RWPE2 (cell line): ENCODE data around the gene GDI2.
"Not testable (repeated sequence)": the region's sequence is repeated elsewhere in the genome, so short reads cannot be mapped to it uniquely, and the experiment has no call there.

Experiments
- ATAC-seq: fragments of 200-7000 bp; cut with Tn5 transposase; 3 replicates; pipeline ENCODE4 v1.9.1; 2021; ENCODE audit warnings: low read depth
- DNase-seq: peaks from one replicate; pipeline ENCODE4 v3.0.0-alpha.2; 2020; ENCODE audit warnings: low spot score
- H3K27ac ChIP-seq: fragments of 450-650 bp; 2 replicates; pipeline ENCODE4 v1.5.1; 2017; ENCODE audit warnings: mild to moderate bottlenecking; ENCODE audit not compliant: poor library complexity, severe bottlenecking
- H3K27me3 ChIP-seq: fragments of 250-450 bp; sonication (Bioruptor Pico); 2 replicates; pipeline ENCODE4 v1.5.1; 2021; ENCODE audit warnings: mild to moderate bottlenecking, moderate library complexity; ENCODE audit not compliant: insufficient read depth, poor library complexity, severe bottlenecking
- H3K36me3 ChIP-seq: fragments of 250-450 bp; sonication (Bioruptor Pico); 2 replicates; pipeline ENCODE4 v1.5.1; 2020; ENCODE audit warnings: low read depth, mild to moderate bottlenecking, moderate library complexity
- H3K4me1 ChIP-seq: fragments of 250-450 bp; sonication (Bioruptor Pico); 2 replicates; pipeline ENCODE4 v1.5.1; 2021; ENCODE audit warnings: mild to moderate bottlenecking, moderate library complexity; ENCODE audit not compliant: insufficient read depth, poor library complexity, severe bottlenecking
- H3K4me3 ChIP-seq: fragments of 250-450 bp; sonication (Bioruptor Pico); 2 replicates; pipeline ENCODE4 v1.5.1; 2021; ENCODE audit warnings: mild to moderate bottlenecking, moderate library complexity; ENCODE audit not compliant: severe bottlenecking
- H3K9me3 ChIP-seq: fragments of 250-450 bp; sonication (Bioruptor Pico); 2 replicates; pipeline ENCODE4 v1.5.1; 2021; ENCODE audit warnings: mild to moderate bottlenecking, moderate library complexity; ENCODE audit not compliant: severe bottlenecking
- TF ChIP-seq, protein P1 (sequence below): fragments of 450-650 bp; IDR thresholded peaks from one replicate; pipeline ENCODE4 v1.5.1; 2017; ENCODE audit warnings: mild to moderate bottlenecking, moderate library complexity; ENCODE audit not compliant: poor library complexity, severe bottlenecking

The GDI2 gene

DNA sequence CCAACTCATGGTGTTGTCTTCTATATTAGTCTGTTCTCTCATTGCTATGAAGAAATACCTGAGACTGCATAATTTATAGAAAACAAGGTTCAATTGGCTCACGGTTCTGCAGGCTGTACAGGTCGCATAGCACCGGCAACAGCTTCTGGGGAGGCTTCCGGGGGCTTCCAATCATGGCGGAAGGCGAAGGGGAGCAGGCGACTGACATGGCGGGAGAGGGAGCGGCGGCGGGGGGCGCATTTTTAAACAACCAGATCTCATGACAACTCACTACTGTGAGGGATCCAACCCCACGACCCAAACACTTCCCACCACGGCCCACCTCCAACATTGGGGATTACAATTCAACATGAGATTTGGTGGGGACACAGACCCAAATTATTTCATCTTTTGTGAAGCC is 28.7 kb upstream of the GDI2 start:
- no peaks in the 10 kb centered on the region for H3K9me3 ChIP-seq
- TF ChIP-seq, protein P1, sequence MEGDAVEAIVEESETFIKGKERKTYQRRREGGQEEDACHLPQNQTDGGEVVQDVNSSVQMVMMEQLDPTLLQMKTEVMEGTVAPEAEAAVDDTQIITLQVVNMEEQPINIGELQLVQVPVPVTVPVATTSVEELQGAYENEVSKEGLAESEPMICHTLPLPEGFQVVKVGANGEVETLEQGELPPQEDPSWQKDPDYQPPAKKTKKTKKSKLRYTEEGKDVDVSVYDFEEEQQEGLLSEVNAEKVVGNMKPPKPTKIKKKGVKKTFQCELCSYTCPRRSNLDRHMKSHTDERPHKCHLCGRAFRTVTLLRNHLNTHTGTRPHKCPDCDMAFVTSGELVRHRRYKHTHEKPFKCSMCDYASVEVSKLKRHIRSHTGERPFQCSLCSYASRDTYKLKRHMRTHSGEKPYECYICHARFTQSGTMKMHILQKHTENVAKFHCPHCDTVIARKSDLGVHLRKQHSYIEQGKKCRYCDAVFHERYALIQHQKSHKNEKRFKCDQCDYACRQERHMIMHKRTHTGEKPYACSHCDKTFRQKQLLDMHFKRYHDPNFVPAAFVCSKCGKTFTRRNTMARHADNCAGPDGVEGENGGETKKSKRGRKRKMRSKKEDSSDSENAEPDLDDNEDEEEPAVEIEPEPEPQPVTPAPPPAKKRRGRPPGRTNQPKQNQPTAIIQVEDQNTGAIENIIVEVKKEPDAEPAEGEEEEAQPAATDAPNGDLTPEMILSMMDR: no peak
- no peak overlapping the region for H3K4me3 ChIP-seq
- DNase-seq (no peak), ATAC-seq (no peak)
- no peaks in the 10 kb centered on the region for H3K36me3 ChIP-seq
- H3K4me1 ChIP-seq: no peaks in the 10 kb centered on the region
- H3K27me3 ChIP-seq: no peaks in the 10 kb centered on the region
- H3K27ac ChIP-seq: no peak overlapping the region

DNA sequence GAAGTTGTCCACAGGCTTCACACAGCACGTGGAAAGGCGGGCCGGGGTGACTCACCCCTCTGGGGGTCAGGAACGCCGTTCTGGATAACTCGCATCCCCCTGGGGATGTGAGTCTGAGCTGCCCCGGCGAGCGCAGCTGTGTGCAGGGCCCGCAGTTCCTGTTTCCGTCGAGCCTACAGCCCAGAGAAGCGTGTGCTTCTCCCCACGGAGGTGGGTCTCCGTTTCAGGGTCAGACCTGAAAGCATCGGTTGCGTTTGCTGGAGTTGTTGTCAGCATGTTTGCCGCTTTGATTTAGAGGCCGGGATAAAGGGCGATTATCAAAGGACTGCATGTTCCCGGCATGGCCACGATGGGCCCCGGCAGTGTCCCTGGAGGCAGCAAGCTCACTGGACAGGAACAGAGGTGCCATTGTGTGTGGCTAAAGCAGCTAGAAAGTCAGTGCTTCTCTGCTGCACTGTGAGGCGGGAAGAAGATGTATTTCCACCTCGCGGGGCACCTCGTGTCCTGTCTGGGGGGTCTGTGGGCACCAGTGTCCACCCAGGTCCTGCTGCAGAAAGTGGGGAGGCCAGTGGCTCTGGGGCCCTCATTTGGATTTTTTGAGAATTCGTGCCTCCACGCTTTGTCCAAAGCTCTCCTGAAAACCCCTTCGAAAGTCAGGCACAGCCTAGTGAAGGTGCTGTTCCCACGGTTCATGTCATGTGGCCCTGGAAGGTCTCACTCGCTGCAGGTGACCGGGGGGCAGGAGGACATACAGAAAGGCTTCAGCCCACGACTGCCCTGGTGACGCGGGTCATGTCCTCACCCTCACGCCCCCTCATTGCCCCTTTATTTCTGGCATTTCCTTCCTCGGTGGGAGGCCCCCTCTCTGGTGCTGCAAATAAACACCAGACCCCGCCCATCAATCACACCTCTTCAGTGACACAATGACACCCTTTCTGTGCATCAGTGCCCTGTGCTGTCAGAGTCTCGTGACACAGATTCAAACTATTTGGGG is 27.4 kb upstream of the GDI2 start:
- ATAC-seq: no peak
- H3K9me3 ChIP-seq: no peaks in the 10 kb centered on the region
- no peaks in the 10 kb centered on the region for H3K27me3 ChIP-seq
- no peaks in the 10 kb centered on the region for H3K4me1 ChIP-seq
- TF ChIP-seq, protein P1: no peak
- DNase-seq: no peak
- H3K36me3 ChIP-seq: no peaks in the 10 kb centered on the region
- no peak overlapping the region for H3K4me3 ChIP-seq
- H3K27ac ChIP-seq: no peak overlapping the region

DNA sequence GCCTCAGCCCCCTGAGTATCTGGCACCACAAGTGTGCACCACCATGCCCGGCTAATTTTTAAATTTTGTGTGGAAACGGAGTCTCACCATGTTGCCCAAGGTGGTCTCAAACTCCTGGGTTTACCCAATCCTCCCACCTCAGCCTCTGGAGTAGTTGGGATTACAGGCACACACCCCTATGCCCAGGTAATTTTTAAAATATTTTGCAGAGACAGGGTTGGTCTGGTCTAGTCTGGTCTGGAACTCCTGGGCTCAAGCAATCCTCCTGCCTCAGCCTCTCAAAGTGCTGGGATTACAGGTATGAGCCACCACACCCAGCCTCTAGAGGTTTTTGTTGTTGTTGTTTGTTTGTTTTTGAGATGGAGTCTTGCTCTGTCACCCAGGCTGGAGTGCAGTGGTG is 22.9 kb upstream of the GDI2 start:
- H3K27ac ChIP-seq, H3K4me1 ChIP-seq, H3K27me3 ChIP-seq, H3K36me3 ChIP-seq, ATAC-seq, H3K9me3 ChIP-seq, H3K4me3 ChIP-seq, DNase-seq: not testable (repeated sequence)

DNA sequence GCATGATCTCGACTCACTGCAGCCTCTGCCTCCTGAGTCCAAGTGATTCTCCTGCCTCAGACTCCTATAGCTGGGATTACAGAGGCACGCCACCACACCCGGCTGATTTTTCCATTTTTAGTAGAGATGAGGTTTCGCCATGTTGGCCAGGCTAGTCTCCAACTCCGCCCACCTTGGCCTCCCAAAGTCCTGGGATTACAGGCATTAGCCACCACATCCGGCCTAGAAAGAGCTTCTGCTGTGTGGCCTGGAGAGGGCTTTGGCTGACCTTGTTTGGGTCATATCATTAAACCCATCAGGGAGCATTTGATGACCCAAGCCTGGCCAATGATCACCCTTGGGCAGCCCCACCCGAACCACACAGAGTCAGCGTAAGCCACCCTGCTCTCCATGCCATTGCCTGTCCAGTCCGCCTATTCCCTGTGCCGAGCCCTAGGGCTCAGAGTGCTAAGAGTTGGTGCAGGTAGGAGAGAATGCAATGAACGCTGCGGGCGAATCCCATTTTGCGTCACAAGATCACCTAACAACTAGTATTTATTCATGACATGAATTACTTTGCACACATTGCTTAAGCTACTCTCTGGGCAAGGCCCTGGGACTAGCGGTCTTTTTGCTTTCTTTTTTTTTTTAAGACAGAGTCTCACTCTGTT is 22.3 kb upstream of the GDI2 start:
- TF ChIP-seq, protein P1: no peak
- DNase-seq (no peak), ATAC-seq (no peak)
- H3K27ac ChIP-seq: no peak overlapping the region
- H3K27me3 ChIP-seq: no peaks in the 10 kb centered on the region
- H3K4me3 ChIP-seq: no peak overlapping the region
- H3K36me3 ChIP-seq: no peaks in the 10 kb centered on the region
- H3K4me1 ChIP-seq: no peaks in the 10 kb centered on the region
- H3K9me3 ChIP-seq: no peaks in the 10 kb centered on the region

DNA sequence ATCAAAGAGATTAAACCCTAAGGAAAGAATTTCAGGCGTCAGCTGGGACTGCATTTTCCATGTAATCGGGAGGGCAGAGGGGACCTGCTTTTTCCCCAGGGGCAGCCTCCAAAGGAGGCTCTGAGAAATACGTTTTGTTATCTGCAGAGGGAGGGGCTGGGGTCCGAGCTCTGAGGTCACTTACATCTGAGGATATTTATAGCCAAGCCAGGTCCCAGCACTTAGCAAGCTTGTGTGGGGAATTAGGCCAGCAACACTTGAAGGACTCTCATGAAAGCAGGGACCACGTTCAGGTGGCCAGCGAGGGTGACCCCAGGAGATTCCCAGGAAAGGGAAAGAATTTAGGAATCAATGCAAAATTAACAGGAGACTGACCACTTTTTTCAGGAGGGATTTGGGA is 20.6 kb upstream of the GDI2 start:
- Histone ChIP-seq H3K4me1 (no peaks in the 10 kb centered on the region), H3K27ac (no peak overlapping the region), H3K9me3 (no peaks in the 10 kb centered on the region), H3K27me3 (no peaks in the 10 kb centered on the region), H3K36me3 (no peaks in the 10 kb centered on the region), H3K4me3 (no peak overlapping the region)
- TF ChIP-seq, protein P1: no peak
- DNase-seq (no peak), ATAC-seq (no peak)
